ENCODE measurements around the gene DAPK2. TPM values are rescaled to one million over a fixed set of nuclear protein-coding genes. Genes with fewer than 3 reads are reported as not detected.

Gene DAPK2
- total and polyA plus RNA-seq, 2 of the 13 experiments (the other 11 are each of a cell fraction or from before 2014, with no cell fraction given): 0.33 to 0.63 TPM

DNA sequence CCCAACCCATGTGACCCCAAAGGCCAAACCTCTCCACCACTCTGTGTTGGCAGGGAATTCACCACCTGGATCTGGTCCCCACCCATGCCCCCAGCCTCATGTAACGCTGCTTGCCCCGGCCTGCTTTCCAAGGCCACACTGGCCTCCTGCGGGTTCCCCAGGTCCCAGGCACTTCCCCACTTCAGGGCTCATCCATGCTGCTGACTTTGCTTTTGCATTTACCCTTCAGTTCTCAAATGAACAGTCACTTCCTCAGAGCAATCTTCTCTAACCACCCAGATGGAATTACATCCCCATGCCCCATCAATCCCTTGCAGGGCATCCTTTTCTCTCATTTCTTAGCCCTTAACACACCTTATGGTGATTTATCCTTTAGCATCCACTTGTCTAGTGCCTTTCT lies 9.2 kb downstream of the DAPK2 start:
- H3K4me3 ChIP-seq (replicated peaks in 1 of 3; ENCODE audit: insufficient read depth in 1 of 3, low read depth in 2 of 3, low read length in 3 of 3): no peak overlapping the region
- H4K20me1 ChIP-seq (ENCODE audit: insufficient read depth, low read length): no peaks in the 10 kb centered on the region
- BruUV-seq (replicated peaks): no TSS peak
- DNase-seq (ENCODE audit: low spot score) (no peak), ATAC-seq (no peak), FAIRE-seq (no peak)
- 74% methylated on average over 3 of the region's 3 CpGs for WGBS (ENCODE audit: low lambda C conversion rate)
- H3K79me2 ChIP-seq (ENCODE audit: insufficient read depth, low read length): no peaks in the 10 kb centered on the region
- H3K9me3 ChIP-seq (ENCODE audit: low read length): no peaks in the 10 kb centered on the region
- no peak overlapping the region for H2AFZ ChIP-seq (ENCODE audit: low read length)
- no peaks in the 10 kb centered on the region for H3K36me3 ChIP-seq (replicated peaks in 1 of 2; ENCODE audit: control insufficient read depth in 1 of 2, insufficient read depth in 2 of 2, low read length in 2 of 2)
- H3K4me1 ChIP-seq (ENCODE audit: insufficient read depth, low read length): no peaks in the 10 kb centered on the region
- ChIA-PET CTCF (ENCODE audit: low intra/inter-chr PET ratio, low total read pairs) (no interaction called here), POLR2A (no interaction called here)
- in situ Hi-C loops (cut with HindIII; ENCODE audit: extremely low pct_ligation_motif_present, low pct_unique_long_range_greater_than_20kb) (no loop called here), intact Hi-C loops (cut with micrococcal nuclease; ENCODE audit: unreplicated experiment) (no loop called here)
- H3K27me3 ChIP-seq (ENCODE audit: control insufficient read depth in 1 of 2, insufficient read depth in 2 of 2, low read length in 2 of 2): no peaks in the 10 kb centered on the region
- no peak for TF ChIP-seq LCORL (IDR thresholded peaks at IDR 0.05)
- no peak for TF ChIP-seq LCORL (CRISPR knock-in tag; IDR thresholded peaks at IDR 0.05)
- no peak for TF ChIP-seq HMG20A (CRISPR knock-in tag; IDR thresholded peaks at IDR 0.05; ENCODE audit: borderline replicate concordance)
- TF ChIP-seq DR1 (CRISPR knock-in tag; IDR thresholded peaks at IDR 0.05): no peak
- no peak for TF ChIP-seq NR3C1 (CRISPR knock-in tag; IDR thresholded peaks at IDR 0.05)
- TF ChIP-seq, protein P1, sequence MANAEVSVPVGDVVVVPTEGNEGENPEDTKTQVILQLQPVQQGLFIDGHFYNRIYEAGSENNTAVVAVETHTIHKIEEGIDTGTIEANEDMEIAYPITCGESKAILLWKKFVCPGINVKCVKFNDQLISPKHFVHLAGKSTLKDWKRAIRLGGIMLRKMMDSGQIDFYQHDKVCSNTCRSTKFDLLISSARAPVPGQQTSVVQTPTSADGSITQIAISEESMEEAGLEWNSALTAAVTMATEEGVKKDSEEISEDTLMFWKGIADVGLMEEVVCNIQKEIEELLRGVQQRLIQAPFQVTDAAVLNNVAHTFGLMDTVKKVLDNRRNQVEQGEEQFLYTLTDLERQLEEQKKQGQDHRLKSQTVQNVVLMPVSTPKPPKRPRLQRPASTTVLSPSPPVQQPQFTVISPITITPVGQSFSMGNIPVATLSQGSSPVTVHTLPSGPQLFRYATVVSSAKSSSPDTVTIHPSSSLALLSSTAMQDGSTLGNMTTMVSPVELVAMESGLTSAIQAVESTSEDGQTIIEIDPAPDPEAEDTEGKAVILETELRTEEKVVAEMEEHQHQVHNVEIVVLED (CRISPR knock-in tag; IDR thresholded peaks at IDR 0.05; ENCODE audit: borderline replicate concordance): no peak
- TF ChIP-seq MLX (CRISPR knock-in tag; IDR thresholded peaks at IDR 0.05): no peak
- TF ChIP-seq ETV5 (CRISPR knock-in tag; IDR thresholded peaks at IDR 0.05; ENCODE audit: borderline replicate concordance): no peak
- TF ChIP-seq, protein P2, sequence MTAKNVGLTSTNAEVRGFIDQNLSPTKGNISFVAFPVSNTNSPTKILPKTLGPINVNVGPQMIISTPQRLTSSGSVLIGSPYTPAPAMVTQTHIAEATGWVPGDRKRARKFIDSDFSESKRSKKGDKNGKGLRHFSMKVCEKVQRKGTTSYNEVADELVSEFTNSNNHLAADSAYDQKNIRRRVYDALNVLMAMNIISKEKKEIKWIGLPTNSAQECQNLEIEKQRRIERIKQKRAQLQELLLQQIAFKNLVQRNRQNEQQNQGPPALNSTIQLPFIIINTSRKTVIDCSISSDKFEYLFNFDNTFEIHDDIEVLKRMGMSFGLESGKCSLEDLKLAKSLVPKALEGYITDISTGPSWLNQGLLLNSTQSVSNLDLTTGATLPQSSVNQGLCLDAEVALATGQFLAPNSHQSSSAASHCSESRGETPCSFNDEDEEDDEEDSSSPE (CRISPR knock-in tag; IDR thresholded peaks at IDR 0.05): no peak
- no peak for TF ChIP-seq HDAC1 (CRISPR knock-in tag; IDR thresholded peaks at IDR 0.05)
- H3K9ac ChIP-seq (ENCODE audit: insufficient read depth, low read depth, low read length): no peak overlapping the region
- no peak overlapping the region for H3K4me2 ChIP-seq (ENCODE audit: low read depth, low read length)
- no peak overlapping the region for H3K27ac ChIP-seq (ENCODE audit: extremely low read length, insufficient read depth, low read length)

Measured in HepG2 (cell line).